HG02763 (cell line): Measurements from ENCODE around the gene ATG10.
A peak's percentile ranks its signal among the peaks of the same experiment; 100 is the strongest.
"Not testable (repeated sequence)": the region's sequence is repeated elsewhere in the genome, so short reads cannot be mapped to it uniquely, and the experiment has no call there.

ENCODE experiments used
- ATAC-seq: cut with Tn5 transposase; IDR thresholded peaks from one replicate; pipeline ENCODE4 v1.9.1; 2021; ENCODE audit warnings: mild to moderate bottlenecking, moderate library complexity; ENCODE audit not compliant: unreplicated experiment

Gene ATG10

DNA sequence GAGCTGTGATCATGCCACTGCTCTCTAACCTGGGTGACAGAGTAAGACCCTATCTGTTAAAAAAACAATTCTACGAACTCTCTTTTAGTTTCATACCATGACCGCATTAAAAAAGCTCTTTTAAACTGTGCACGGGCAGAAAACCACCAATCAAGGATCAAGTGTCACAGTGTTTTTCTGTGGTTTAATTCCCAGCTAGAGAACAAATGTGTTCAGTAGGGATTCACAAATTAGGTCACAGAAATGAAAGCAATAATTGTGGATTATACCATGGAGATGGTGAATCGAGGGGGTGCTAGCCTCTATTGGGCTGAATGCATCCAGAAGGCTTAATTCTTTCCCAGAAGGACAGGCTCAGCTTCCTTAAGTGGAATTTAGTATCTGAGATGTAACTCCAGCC, 79.1 kb downstream of the ATG10 start:
- ATAC-seq: no peak

DNA sequence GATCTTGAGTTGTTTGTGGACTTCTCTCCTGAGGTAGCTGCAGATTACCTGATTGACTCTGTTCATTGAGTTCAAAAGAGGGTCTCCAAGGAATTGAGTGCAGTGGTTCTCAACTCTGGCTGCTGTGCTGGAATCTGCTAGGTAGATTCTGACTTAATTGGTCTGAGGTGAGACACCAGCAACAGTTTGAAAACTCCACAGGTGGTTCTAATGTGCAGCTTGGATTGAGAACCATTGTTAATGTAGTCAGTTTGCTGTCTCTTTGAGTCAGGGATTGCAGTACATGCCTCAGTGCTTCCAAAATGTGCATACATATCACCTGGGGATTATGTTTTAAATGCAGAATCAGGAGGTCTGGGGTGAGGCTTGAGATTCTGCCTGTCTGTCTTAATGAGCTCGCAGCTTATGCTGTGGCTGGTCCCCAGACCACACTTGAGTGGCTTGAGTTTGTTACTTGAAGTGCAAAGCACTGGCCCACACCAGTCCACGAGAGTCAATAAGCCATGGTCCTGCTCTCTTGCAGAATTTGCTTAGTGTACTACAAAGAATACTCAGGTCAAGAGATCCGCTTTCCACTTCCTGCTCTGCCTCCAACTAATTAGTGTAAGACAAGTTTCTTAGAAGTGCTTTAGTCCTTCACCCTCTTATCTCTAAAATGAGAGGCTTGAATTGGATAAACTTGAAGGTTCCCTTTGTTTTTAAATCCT, 82.3 kb downstream of the ATG10 start:
- no peak for ATAC-seq

DNA sequence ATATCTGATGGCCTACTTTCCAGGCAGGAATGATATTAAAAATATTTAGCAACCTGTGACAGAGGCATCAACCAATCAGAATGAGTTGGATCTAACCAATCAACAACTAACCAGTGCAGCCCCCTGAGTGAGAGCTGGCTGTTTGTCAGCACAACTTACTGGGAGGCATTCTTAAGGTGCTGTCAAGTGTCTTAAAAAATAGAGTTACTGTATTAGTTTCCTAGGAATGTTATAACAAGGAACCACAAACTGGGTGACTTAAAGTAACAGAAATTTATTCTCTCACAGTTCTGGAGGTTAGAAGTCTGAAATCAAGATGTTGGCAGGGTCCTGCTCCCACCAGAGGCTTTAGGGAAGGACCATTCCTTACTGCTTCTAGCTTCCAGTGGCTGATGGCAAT, 85.2 kb downstream of the ATG10 start:
- ATAC-seq: no peak

DNA sequence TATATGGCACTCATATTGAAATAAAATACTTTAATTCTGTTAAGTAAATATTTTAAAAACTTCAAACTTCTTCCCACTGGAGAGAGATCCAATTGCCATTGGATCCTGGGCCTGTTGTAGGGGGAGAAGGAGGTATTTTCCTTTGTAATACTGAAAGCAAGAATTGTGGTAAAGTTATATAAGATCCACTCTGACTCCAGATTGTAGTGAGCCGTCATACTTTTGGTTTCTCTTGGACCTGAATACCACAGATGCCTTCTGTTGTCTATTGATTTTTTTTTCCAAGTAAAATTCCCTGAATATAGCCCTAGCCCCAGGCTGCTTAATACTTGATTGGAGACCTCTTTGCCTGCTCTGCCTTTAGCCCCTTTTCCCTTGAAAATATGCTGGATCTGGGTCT, 86.9 kb downstream of the ATG10 start:
- no peak for ATAC-seq

DNA sequence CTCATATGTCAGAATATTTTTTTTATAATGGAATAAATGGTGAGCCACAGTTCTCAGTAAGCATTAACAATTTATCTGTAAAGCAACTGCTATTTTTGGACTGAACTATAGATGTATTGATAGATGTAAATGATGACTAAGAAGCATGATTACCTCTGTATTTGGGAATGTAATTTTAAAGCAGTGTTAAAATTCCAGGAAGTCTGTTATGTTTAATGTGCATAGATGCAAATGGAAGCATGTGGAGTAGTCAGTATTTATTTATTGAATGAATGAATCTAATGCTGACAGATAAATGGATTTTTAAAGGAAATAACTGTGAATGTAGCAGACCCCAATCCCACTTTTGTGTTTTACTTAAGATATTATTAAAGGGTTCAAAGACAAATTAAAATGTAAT, 95.0 kb downstream of the ATG10 start:
- ATAC-seq: no peak

DNA sequence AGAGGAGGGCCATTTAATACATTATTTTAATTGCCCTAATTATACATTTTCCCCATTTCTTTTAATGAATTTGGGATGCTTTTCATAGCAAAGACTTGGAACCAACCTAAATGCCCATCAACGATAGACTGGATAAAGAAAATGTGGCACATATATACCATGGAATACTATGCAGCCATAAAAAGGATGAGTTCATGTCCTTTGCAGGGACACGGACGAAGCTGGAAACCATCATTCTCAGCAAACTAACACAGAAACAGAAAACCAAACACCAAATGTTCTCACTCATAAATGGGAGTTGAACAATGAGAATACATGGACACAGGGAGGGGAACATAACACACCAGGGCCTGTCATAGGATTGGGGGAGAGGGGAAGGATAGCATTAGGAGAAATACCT, 96.2 kb downstream of the ATG10 start:
- ATAC-seq: not testable (repeated sequence)

DNA sequence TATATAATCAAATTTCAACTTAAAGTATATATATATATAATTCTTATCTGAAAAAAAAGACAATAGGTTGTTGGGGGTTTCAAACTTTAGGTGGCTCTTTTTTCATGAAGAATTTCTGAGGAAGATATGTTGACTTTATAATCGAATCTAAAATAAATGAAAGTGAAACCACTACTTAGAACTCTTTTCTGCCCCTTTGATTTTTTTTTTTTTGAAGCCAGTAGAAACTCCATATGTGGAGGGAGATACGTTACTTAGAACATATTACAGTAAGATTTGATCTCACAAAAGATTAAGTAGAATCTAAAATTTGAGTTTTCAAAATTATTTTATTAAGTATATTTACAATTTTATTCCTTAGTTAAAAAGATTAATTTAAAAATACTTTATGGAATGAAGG, 96.9 kb downstream of the ATG10 start:
- no peak for ATAC-seq

DNA sequence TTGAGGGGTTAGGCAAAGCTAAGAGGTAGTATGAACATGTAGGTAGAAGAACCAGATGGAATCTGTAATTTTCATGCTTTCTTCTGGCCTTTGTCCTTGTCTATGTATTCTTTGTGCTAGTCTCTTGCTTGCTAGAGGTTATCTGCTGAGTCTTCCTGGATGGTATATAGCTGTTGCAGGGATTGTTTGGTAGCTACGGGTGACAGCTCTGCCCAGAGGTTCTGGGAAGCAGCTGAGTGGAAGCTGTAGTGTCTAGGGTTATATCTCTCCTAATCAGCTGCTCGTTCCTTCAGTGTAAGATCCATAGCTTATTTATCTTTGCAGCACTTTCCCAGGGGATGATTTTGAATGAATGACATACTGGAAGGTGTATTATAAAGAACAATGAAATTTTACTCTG, 100.3 kb downstream of the ATG10 start:
- no peak for ATAC-seq

DNA sequence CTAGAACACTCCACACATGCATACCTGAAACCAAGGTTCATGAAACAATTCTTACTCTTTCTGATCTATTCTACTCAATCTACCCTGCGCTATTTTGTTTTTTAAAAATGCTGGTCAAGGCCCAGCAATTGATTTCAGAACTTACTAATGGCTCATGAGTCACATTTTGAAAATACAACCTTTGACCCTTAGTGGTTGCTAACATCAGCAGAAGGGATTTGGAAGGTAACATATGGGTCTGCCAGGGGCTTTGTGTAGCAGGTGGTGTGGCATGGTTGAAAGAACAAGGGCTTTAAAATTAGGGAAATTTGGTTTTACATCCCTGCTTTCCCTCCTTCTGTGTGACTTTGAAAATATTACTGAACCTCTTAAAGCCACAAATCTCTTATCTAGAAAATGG, 101.4 kb downstream of the ATG10 start:
- ATAC-seq: no peak

DNA sequence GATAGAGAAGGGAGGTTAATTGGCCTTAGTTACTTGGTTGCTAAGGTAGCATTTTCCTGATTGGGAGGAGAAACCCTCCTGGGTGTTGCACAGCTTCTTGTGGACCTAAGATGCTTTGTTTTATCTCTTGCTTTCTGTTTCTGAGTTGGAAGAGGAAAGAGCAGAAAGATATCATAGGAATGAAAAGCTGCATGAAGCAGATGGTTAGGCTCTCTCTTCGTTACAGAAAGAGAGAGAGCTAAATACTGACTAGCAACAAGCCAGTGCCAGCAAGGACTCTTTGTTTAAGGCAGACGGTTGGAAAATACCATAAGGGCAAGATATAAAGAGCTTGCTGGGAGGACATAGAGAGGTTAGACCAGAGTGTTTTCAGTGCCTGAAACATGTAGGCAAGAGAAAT, 103.1 kb downstream of the ATG10 start:
- ATAC-seq: no peak

DNA sequence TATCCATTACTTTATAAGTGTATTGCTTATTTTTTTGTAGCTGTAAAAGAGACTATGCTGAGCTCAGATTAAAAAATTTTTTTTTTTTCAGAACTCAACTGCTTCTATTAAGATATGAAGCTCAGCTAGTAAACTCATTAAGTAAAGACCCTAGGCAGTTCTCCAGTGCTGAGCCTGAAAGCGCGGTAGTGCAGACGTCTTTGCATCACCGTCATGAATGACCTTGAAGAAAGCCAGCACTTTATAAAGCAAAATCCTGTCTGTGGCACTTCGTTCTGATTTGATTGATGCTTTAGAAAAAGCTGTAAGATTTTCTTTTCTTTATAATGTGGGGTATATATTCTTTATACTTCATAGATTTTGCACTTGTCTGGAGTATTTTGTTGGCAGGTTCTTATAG, 105.7 kb downstream of the ATG10 start:
- ATAC-seq: no peak

DNA sequence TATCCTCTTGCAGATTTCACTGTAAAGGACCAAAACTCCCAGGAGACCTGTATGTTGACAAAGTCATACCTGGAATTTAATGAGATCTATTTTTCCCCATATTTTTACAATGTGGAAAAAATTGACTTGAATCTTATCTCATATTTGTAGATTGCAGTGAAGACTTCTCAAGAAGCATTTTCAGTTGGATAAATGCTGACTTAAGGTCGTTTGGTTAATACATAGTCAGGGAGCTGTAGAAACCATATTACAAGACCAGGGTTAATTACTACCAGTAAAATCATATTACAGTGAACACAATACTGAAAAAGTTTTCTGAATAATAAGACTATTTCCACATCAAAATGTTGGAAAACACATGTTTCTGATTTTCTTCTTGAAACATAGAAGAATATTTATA, 119.8 kb downstream of the ATG10 start:
- no peak for ATAC-seq

DNA sequence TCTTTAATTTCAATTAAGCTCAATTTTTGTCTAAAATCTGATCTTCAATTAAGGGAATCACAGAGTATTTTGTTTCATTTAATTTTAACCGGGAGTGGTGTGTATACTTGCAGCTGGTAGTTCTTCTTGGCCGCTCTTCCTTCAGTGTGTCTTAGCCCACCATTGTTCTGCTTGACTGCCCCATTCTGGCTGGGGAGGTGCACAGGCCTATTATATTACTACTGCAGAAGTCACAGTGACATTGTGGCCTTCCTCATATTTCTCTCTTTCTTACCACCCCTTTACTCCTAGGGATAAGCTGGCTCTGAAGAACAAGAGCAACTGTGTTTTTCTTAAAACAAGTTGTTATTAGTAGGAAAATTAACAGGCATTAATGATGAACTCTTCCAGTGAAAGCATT, 123.7 kb downstream of the ATG10 start:
- no peak for ATAC-seq

DNA sequence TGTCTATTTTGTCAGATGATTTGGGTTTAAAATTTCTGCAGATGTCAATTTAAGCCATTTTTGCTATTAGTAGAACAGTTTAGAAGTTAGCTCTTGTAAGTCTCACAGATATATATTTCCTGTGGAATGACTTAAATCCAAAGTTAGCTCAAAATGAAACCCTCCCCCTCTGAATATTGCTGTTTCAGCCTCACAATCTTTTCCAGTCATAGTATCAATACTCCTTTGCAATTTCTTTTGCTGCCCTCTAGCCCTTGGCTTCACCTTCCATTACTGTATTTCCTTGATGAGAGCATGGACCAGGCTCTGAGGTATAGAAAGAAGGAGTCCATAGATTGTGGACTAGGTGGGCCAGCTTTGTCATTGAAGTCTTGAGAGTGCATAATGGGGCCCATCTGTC, 124.4 kb downstream of the ATG10 start:
- no peak for ATAC-seq

DNA sequence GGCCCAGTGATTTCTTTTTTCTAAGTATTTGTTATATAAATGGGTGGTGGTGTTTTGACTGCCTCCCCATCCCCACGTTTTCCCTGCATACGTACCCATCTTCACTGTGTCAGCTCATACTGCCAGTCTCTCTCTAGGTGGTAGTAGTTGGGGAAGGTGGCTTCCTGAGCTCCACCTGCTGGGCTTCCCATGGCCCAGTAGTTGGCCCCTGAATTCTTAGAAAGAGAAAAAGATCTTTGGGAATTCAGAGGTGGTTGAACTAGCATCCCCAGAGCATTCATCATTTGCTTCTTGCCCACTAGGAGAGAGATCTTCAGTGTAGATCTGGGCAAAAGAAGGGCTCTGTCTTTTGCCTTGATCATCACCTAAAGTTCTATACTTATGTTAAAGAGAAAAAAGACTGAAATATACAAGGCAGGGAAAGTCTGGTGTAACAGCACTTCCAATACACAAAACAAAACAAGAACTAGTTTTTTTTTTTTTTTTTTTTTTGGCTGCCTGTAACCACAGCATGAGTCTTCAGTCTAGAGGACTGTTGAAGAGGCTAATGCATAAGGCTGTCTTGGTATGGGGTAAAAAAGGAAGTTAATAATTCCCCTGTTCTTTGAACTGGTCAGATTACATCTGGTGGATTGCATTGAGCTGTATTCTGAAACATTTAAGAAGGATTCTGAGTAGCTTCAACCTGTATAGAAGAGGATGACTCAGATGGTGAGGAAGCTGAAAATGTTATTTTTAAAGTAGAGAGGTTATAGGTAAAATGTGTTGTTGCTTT, 128.7 kb downstream of the ATG10 start:
- ATAC-seq: peak; percentile 91

DNA sequence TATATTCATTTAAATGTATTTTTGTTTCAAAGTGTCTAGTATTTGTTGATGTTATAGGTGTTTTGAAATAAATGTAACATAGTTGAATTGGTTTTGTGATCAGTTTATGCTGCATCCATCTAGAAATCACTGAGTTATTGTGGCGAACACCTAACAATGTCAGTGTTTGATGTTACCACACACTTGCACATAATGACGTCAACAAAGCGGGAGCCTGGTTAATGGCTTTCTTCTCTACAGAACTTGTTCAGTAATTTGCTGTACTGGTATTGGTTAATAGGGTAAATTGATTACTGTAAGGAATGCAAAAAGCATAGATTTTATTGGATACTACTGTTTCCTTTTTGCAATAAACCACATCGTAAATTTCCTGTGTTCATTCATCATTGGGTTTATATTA, 133.0 kb downstream of the ATG10 start:
- ATAC-seq: no peak

DNA sequence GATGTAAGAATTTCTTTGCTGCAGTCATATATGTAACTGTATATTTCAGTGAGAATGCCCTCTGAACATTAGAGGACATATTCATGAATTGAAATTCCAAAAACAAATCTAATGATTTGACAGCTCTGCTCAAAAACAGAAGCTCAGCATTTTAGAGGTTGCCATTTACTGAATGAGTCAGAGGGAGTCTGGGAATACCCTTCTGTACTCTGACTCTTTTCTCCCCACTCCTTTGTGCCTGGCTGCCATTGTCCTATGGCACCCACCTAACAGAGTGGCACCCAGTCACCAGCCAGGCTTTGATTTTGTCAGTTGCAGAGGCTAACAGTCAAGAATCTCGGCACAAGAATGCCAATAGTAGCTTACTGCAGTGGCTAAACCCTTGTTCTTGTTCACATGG, 133.6 kb downstream of the ATG10 start:
- ATAC-seq: no peak

DNA sequence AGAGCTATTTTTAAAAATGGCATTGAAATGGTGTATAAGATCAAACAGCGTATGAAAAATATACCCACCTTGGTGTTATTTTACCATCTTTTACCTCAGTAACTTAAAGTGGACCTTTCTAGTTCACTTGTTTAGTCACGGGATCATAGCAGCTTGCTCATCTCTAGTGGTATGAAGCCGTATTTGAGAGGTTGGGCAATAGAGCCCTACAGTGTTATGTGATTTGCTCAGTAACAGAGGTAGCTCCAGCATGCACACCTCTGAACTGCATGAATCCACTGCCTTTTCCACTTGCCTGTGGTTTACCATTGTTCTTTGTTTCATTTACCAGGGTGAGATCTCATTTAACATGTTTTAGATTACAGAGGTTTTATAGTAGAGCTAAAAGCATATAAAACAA, 134.4 kb downstream of the ATG10 start:
- ATAC-seq: no peak

DNA sequence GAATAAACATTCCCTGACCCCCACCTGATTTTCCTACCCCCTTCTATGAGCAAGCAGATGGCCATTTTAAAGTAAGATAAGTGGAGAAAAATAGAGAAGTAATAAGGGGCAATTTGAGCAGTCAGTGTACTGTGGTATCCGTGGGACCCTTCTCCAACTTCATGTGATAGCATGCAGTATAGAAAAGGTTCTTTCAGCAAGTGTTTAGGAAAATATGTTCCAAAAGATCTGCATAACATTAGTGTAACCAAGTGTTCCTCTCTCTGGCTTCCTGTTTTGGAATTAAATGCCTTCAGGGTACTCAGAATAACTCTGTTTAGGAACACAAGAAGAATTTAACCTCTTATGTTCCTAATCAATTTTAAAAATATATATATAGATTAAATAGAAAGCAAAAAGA, 134.9 kb downstream of the ATG10 start:
- no peak for ATAC-seq

DNA sequence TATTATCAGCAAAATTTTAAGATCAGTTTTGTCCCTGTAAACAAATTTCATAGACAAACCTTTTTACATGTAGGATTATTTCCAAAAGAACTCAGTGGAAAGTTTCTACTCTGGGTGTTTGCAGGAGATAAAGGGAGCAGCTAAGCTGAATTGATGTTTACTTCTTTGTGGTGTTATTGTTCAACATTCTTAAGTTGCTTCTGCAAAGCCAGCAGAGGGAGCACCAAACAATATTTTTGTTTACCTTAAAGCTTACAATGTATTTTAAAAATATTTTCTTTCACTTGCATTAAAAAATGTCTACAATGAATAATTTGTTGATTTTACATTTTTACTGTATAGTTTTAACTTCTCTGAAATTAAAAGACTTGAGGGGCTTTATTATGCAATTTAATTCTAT, 135.4 kb downstream of the ATG10 start:
- no peak for ATAC-seq

DNA sequence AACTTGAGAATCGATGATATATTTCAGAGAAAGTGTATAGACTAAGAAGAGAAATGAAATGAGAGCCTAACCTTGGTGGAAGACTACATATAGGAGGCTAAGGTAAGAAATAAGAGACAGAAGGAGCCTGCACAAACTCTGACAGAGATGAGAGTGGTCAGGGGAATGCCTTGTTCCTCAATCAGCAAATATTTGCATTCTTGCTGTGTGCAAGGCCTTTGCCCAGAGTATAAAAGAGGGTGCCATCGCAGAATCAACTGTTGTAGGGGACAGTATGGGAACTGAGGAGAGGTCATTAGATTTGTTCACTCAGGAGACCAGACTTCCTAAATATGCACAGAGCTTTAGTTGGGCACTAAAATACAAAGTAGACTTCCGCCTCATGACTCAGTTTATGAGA, 137.2 kb downstream of the ATG10 start:
- ATAC-seq: no peak

DNA sequence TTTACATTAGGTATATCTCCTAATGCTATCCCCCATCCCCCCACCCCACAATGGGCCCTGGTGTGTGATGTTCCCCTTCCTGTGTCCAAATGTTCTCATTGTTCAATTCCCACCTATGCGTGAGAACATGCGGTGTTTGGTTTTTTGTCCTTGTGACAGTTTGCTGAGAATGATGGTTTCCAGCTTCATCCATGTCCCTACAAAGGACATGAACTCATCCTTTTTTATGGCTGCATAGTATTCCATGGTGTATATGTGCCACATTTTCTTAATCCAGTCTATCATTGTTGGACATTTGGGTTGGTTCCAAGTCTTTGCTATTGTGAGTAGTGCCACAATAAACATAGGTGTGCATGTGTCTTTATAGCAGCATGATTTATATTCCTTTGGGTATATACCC, 138.1 kb downstream of the ATG10 start:
- not testable (repeated sequence) for ATAC-seq

DNA sequence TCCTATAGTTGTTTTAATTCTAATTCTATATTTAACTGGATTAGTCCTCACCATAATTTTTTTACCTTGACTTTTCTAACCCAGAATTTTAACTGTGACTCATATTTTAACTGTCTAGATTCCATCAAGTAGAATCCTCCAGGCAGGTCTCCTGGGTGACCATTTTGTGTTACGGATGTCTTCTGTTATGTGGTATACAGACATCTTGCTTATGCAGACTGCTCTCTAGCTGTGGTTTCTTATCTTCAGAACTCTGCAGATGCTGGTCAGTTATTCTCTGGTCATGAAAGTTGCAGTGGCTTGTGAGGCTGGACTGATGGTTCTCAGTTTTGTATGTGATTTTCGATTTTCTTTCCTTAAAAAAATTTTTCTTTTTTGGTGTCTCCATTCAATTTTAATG, 139.4 kb downstream of the ATG10 start:
- no peak for ATAC-seq
